ENCODE data around the gene MAST4. TPM values are rescaled to one million over a fixed set of nuclear protein-coding genes. Genes with fewer than 3 reads are reported as not detected.

Gene MAST4
- total and polyA plus RNA-seq, 2 of the 8 experiments (the other 6 are each of a cell fraction or from before 2014, with no cell fraction given) = 1.5 to 2.6 TPM

DNA sequence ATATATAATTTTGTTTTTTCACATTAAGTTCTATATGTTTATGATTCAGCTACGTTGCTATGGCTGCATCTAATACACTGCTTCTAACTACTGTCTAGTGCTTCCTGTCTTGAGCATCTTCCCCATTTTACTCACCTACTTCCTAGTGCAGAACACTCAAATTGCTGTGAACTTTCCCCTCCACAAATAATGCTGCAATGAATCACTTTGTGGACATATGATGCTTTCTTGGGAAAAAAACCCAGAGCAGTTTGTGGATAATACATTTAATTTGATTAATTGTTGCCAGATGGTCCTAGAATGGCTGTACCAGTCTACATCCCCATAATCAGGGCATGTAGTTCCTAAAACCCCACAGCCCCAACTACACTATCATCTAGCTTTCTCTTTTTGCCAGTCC lies 581.9 kb downstream of the MAST4 start (continued):
- no peak for TF ChIP-seq YY1 (IDR thresholded peaks at IDR 0.05; ENCODE audit: low read depth, low read length)
- no peak for TF ChIP-seq RFX5 (IDR thresholded peaks at IDR 0.05; ENCODE audit: borderline replicate concordance, low read depth, low read length)

All from H1 (cell line).